AG04449 (cell line): ENCODE results near the gene MSI2.

ENCODE experiments used
- CTCF ChIA-PET: fragments of 350-600 bp; formaldehyde crosslinking; extraction: SDS; loops from one replicate; lab custom pipeline; 2021; ENCODE audit warnings: antibody characterized with exemption; lab: Yijun Ruan, JAX
- POLR2A ChIA-PET: fragments of 400-600, 350-600 bp; formaldehyde crosslinking; extraction: SDS; loops from one replicate; lab custom pipeline; 2020; ENCODE audit warnings: antibody characterized with exemption, inconsistent platforms; lab: Yijun Ruan, JAX
- DNase-seq: peaks from one replicate; pipeline ENCODE4 v3.0.0-alpha.2; 2010; ENCODE audit warnings: low read depth, low spot score
- H3K4me3 ChIP-seq: 2 replicates; pipeline ENCODE4 v1.5.1; 2011; ENCODE audit warnings: low read depth, mild to moderate bottlenecking, control low read depth, low read length
- TF ChIP-seq, protein P1 (sequence below): IDR thresholded peaks from one replicate; pipeline ENCODE4 v1.5.1; 2011; ENCODE audit warnings: mild to moderate bottlenecking, moderate library complexity, low read length, control low read depth, inconsistent platforms; ENCODE audit not compliant: insufficient read depth; ENCODE audit errors: missing control alignments

The MSI2 gene

DNA sequence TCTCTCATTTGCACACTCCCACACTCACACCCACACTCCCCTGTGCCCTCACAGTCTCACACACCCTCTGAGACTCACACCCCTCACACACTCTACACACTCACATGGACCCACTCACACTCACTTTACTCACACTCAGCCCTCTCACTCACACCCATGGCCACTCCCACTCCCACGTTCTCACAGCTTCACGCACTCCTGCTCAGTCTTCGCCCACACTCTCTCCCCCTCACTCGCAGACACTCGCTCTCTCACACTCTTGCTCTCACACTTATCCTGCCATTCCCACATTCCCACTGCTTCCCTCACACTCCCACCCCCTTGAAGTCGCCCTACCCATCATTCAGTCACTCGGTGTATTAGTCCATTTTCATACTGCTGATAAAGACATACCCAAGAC lies 440.9 kb downstream of the MSI2 start:
- DNase-seq, result no peak
- no peak overlapping the region for H3K4me3 ChIP-seq
- TF ChIP-seq, protein P1, sequence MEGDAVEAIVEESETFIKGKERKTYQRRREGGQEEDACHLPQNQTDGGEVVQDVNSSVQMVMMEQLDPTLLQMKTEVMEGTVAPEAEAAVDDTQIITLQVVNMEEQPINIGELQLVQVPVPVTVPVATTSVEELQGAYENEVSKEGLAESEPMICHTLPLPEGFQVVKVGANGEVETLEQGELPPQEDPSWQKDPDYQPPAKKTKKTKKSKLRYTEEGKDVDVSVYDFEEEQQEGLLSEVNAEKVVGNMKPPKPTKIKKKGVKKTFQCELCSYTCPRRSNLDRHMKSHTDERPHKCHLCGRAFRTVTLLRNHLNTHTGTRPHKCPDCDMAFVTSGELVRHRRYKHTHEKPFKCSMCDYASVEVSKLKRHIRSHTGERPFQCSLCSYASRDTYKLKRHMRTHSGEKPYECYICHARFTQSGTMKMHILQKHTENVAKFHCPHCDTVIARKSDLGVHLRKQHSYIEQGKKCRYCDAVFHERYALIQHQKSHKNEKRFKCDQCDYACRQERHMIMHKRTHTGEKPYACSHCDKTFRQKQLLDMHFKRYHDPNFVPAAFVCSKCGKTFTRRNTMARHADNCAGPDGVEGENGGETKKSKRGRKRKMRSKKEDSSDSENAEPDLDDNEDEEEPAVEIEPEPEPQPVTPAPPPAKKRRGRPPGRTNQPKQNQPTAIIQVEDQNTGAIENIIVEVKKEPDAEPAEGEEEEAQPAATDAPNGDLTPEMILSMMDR, result no peak
- CTCF ChIA-PET, result no interaction called here
- POLR2A ChIA-PET, result no interaction called here

DNA sequence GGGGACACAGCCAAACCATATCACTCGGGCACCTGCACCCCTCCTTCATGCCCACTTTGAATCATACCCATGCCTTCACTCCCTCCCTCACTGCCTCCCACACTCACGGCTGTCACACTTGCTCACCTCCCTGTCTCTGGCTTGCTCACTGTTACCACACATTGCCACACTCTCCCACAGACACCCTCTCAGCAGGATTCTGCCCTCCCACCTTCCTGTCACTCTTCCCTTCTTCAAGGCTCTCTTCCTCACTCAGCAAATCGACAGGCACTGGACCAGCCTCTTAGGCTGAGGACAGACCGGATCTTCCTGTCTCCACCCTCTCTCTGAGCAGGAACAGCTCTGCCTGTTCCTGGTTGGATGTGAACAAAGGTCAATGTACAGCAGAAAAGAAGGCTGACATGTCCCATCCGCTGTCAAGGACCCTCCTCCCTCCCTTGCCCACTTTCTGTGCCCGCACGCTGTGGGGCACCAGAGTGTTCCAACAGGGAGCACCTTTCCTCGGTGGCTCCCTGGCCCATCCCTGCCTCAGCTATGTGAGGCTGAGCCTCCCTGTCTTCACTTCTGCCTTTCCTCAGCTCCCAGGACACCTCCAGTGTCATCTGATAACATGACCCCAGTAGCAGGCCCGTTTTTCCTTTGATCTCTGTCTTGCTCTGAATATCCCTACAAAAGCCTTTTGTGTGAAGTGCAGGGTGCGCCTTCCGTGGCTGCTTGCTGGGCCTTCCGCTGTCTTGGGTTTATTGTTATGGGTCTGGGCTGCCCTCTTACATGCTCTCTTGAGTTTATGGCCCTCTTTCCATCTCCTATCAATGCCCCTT lies 441.8 kb downstream of the MSI2 start:
- CTCF ChIA-PET, result no interaction called here
- DNase-seq, result no peak
- POLR2A ChIA-PET, result no interaction called here
- H3K4me3 ChIP-seq, result no peak overlapping the region
- TF ChIP-seq, protein P1, result no peak

DNA sequence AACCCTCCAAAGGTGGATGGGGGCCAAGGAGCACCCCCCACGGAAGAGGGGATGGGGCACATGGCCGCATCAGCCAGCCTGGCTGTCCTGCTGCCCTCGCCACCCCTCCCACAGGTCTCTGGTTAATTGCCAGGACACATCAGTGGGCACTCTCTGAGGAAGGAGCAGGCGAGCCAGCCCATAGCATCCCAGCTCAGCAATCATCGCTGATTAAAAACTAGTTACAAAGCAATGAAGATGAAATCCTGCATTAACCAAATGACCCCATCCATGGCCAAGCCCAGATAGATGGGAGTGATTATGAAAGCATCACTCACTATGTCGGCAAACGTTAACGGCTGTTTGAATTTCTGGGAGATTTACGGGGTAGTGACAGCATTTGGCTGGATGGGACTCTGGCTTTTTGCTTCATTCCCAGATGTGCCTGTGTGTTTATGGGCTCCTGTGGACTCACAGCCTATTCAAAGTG lies 443.5 kb downstream of the MSI2 start:
- H3K4me3 ChIP-seq, result no peak overlapping the region
- no peak for DNase-seq
- ChIA-PET CTCF (interaction anchor here (1.5 kb wide), 1 partner anchor 102 kb away, joined by 4 read pairs; no protein-coding TSS in a partner anchor), POLR2A (interaction anchor here (0.6 kb wide), 1 partner anchor 52 kb away, joined by 3 read pairs; no protein-coding TSS in a partner anchor)
- TF ChIP-seq, protein P1, result no peak

DNA sequence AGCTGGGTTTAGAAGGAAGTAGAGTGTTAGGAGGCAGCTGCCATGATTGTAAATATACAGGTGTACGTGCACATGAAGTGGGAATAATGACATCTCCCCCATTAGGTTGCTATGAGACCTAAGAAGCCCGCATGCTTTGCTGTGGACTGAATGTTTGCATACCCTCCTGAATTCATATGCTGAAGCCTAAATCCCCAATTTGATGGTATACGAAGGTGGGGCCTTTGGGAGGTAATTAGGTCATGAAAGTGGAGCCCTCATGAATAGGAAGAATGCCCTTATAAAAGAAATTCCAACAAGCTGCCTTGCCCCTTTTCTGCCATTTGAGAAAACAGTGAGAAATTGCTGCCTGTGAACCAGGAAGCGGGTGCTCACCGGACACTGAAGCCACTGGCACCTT lies 444.8 kb downstream of the MSI2 start:
- ChIA-PET CTCF (no interaction called here), POLR2A (no interaction called here)
- DNase-seq, result no peak
- TF ChIP-seq, protein P1, result no peak
- no peak overlapping the region for H3K4me3 ChIP-seq

DNA sequence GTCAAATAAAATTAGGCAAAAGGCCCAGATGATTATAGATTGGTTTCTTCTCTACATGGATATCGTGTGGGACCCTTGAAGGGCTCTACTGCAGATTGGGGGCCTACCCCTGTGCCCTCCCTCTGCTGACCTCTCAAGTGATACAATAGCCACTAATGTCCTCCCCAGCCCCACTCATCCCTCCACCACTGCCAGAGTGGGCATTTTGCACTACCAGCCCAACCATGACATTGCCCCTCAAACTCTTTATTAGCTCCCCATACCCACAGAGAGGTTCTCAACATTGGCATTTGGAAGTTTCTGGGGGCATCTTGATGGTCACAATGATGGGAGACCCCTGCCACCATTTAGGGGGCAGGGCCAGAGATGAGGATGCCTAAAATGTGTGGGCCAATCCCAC lies 446.9 kb downstream of the MSI2 start:
- POLR2A ChIA-PET, result no interaction called here
- no peak overlapping the region for H3K4me3 ChIP-seq
- CTCF ChIA-PET, result no interaction called here
- DNase-seq, result no peak
- TF ChIP-seq, protein P1, result no peak

DNA sequence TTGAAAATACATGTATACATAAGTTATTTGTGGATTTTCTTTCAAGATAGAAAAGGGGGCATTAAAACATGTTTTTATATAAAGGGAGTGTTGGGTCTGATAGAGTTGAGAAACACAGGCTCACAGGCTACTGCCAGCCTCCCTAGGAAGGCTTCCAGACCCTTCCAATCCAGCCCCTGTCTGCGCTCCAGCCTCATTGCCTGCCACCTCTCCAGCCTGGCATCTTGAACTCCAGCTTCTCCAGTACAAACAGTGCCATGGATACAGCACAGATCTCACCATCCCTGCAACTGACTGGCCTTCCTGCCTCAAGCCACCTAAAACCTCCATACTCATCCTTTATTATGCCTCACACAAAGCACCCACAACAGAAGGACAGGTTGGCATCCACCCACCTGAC lies 448.1 kb downstream of the MSI2 start:
- ChIA-PET POLR2A (no interaction called here), CTCF (interaction anchor here (1.8 kb wide), 1 partner anchor 32 kb away, joined by 4 read pairs; no protein-coding TSS in a partner anchor)
- TF ChIP-seq, protein P1, result no peak
- DNase-seq, result no peak
- no peak overlapping the region for H3K4me3 ChIP-seq
